Measurements from ENCODE around the gene IDS.
"Not testable (repeated sequence)": the region's sequence is repeated elsewhere in the genome, so short reads cannot be mapped to it uniquely, and the experiment has no call there.

Gene IDS

GRCh38 chrX:149526318-149527033 lies 21.4 kb upstream of the IDS start:
- not testable (repeated sequence) for DNase-seq

DNA sequence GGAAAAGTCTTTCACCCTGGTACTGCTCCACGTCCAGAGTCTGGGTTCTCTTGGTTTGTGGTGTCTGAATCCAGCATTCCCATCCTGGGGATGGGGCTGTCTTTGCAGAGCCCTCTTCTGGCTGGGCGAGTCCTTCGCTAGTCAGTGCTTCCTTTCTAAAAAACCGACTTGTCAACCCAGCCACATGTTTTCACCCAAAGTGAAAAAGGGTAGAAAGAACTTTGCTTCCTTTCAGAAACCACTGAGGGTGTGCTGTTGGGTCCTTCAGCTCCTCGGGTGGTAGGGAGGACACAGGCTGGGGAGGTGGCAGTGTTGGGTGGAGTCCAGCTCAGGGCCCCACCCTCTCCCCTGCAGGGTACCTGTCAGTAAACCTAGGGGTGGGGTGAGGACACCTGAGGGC lies 20.8 kb upstream of the IDS start:
- not testable (repeated sequence) for DNase-seq

GRCh38 chrX:149525389-149525788 lies 20.3 kb upstream of the IDS start:
- peak; percentile 7 to 32 for DNase-seq

- no peak for DNase-seq
Observed at GRCh38 chrX:149522916-149523315, 17.8 kb upstream of the IDS start.

DNA sequence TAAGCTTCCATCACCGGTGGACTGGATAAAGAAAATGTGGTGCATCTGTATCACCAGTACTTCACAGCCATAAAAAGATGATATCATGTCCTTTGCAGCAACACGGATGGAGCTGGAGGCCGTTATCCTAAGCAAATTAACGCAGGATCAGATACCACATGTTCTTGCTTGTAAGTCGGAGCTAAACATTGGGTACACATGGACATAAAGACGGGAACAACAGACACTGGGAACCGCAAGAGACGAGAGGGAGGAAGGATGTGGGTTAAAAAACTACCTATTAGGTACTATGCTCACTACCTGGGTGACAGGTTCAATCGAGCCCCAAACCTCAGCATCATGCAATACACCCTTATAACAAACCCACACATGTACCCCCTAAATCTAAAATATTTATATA lies 16.3 kb upstream of the IDS start:
- no peak for DNase-seq

DNA sequence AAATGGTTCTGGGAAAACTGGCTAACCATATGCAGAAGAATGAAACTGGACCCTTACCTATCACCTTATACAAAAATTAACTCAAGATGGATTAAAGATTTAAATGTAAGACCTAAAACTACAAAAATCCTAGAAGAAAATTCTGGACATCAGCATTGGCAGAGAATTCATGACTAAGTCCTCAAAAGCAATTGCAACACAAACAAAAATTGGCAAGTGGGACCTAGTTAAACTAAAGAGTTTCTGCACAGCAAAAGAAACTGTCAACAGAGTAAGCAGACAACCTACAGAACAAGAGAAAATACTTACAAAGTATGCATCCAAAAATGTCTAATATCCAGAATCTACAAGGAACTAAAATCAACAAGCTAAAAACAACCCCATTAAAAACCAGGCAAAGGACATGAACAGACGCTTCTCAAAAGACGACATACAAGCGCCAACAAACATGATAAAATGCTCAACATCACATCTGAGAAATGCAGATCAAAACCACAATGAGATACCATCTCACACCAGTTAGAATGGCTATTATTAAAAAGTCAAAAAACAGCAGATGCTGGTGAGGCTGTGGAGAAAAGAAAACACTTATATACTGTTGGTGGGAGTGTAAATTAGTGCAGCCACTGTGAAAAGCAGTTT lies 15.7 kb upstream of the IDS start:
- not testable (repeated sequence) for DNase-seq

DNA sequence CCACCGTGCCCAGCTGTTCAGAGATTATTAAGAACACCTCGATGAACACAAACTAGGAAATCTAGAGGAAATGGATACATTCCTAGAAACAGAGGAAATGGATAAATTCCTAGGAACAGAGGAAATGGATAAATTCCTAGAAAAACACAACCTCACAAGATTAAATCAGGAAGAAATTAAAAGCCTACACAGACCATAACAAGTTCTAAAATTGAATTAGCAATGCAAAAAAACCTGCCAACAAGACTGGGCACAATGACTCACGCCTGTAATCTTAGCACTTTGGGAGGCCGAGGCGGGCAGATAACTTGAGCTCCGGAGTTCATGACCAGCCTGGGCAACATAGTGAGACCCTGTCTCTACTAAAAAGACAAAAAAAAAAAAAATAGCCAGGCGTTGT lies 13.1 kb upstream of the IDS start:
- DNase-seq, result no peak

DNA sequence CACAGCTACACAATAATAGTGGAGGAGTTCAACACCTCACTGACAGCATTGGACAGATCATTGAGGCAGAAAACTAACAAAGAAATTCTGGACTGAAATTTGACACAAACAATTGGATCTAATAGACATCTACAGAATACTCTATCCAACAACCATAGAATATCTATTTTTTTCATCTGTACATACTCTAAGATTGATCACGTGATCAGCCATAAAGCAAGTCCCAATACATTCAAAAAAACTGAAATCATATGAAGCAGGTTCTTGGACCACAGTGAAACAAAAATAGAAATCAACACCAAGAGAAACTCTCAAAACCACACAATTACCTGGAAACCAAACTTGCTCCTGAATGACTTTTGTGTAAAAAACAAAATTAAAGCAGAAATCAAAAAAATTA lies 12.2 kb upstream of the IDS start:
- DNase-seq, result no peak

- no peak for DNase-seq
Observed at GRCh38 chrX:149516604-149517003, 11.5 kb upstream of the IDS start.

DNA sequence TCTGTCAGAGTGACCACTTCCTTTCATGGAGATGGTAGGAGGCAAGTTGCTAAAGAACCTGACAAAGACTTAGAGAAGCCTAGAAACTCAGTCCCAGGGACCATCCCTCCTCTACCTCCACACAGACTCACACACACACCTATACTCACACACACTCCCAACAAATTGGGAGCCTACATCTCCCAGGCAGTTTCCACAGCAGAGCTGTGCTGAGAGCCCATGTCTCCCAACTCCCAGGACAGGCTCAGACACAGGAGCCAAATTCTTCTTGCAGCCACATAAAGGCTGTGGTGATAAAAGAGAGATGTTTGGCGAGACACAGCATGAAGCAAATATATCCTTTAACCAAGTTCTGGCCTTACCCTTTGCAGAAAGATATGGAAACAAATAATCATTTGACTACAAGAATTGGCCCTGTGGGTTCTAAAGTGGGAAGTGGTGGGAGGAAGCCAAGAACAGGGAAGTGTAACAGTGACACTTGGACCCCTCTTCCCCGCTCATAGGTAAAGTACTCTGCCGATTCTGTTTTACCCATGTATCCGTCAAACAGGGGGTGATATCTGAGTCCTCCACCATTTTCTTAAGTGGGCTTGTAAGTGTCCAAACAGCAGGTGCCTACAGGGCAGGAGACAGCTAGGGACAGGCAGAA lies 11.0 kb upstream of the IDS start:
- no peak for DNase-seq

- DNase-seq, result no peak
Observed at GRCh38 chrX:149513825-149514428, 8.8 kb upstream of the IDS start.

GRCh38 chrX:149512225-149512885 lies 7.2 kb upstream of the IDS start:
- DNase-seq, result peak; percentile 11 to 22

GRCh38 chrX:149511081-149511480 lies 6.0 kb upstream of the IDS start:
- DNase-seq, result no peak

GRCh38 chrX:149510386-149510785 lies 5.3 kb upstream of the IDS start:
- no peak for DNase-seq

GRCh38 chrX:149508467-149508866 lies 3.4 kb upstream of the IDS start:
- no peak for DNase-seq

GRCh38 chrX:149506349-149506748 lies 1.2 kb upstream of the IDS start:
- DNase-seq, result no peak

DNA sequence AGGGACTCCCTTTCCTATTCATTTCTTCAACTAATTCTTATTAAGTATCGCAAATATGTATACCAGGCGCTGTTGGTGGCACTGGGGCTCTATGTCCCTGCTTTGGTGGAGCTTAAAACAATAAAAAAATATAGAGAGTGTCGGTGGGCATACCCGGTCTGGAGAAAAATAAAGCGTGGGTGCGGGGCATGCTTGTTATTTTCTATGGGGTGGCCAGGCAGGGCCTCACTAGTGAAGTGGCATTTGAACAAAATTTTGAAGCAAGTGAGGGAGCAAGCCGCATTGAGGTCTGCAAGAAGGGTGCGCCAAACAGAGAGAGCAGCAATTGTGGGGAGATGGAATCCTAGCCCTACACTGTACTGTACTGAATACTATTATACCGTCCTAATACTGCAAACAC lies 565 bp upstream of the IDS start:
- no peak for DNase-seq

DNA sequence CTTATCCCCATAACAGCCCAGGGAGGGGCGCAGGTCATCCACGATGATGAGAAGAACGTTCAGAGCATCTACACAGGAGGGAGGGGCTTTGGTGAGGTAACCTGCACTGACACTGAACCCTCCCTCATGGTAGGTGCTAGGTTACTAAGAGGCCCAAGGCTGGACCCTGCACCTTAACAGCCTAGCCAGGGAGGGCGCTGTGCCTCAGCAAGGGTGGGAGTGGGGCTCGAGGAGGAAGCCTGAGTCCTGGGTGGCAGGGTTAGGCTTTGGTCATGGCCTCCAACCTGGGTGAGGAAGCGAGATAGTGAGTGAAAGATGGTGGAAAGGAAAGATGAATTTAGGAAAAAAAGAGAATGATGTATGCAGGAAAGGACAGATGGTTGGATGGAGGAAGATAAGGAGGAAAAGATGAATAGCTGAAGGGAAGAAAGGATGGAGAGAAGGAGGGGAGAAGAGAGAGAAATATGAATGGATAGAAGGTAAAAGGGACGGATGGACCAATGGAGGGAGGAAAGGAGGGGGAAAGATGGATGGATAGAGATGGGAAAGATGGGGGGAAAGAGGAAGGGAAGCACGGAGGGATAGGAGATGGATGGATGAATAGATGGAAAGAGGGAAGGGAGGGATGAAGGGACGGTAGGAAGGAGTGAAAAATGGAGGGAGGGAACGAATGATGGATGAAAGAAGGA lies 736 bp downstream of the IDS start:
- DNase-seq, result peak; percentile 42 to 57

GRCh38 chrX:149503446-149503845 lies 1.7 kb downstream of the IDS start:
- peak; percentile 5 to 17 for DNase-seq

DNA sequence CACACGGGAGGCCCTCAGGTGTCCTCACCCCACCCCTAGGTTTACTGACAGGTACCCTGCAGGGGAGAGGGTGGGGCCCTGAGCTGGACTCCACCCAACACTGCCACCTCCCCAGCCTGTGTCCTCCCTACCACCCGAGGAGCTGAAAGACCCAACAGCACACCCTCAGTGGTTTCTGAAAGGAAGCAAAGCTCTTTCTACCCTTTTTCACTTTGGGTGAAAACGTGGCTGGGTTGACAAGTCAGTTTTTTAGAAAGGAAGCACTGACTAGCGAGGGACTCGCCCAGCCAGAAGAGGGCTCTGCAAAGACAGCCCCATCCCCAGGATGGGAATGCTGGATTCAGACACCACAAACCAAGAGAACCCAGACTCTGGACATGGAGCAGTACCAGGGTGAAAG lies 2.2 kb downstream of the IDS start:
- DNase-seq, result not testable (repeated sequence)

GRCh38 chrX:149499766-149500165 lies 5.3 kb downstream of the IDS start:
- DNase-seq, result no peak

GRCh38 chrX:149498767-149499166 lies 6.3 kb downstream of the IDS start:
- DNase-seq, result no peak

- no peak for DNase-seq
Observed at GRCh38 chrX:149497626-149498025, 7.5 kb downstream of the IDS start.

All from SHP77 (cell line).